Measurements from ENCODE around the gene KIAA0930. TPM values are rescaled to one million over a fixed set of nuclear protein-coding genes. Genes with fewer than 3 reads are reported as not detected.

KIAA0930 gene
- total and polyA plus RNA-seq, 2 of the 4 experiments (the other 2 are of a cell fraction) = 25.3 to 34.1 TPM

DNA sequence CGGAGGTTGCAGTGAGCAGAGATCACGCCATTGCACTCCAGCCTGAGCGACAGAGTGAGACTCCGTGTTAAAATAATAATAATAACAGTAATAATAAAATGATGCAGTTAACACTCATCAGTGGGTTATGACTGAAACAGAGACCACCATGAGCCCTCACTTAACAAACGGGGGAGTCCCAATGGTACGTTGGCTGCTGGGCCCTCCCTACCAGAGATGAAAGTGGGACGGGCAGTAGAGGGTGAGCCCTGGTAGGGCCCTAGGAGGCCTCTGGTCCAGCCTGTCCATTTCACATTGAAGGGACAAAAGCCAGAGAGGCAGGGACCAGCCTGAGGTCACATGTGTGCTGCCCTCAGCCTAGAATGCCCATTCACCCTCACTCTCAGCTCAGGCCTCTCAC, 13.7 kb upstream of the KIAA0930 start:
- H2AK9ac ChIP-seq (replicated peaks; ENCODE audit: low read depth, low read length, poor library complexity) = no peak overlapping the region
- H2BK15ac ChIP-seq (ENCODE audit: low read depth, low read length) = no peak overlapping the region
- in situ Hi-C loops (cut with MboI; ENCODE audit: low sequenced_read_pairs) = no loop called here
- H3K4me3 ChIP-seq (ENCODE audit: insufficient read depth, low read depth, low read length) = no peak overlapping the region
- TF ChIP-seq RAD21 (IDR thresholded peaks at IDR 0.05; ENCODE audit: low read length) (no peak), POLR2A (IDR thresholded peaks at IDR 0.05; ENCODE audit: low read depth, low read length) (no peak), RFX5 (IDR thresholded peaks at IDR 0.05; ENCODE audit: low read depth, low read length) (no peak), MAFK (IDR thresholded peaks at IDR 0.05; ENCODE audit: low read depth, low read length) (no peak), CEBPB (IDR thresholded peaks at IDR 0.05; ENCODE audit: low read depth, low read length) (no peak), FOS (IDR thresholded peaks at IDR 0.05; ENCODE audit: low read depth, low read length) (no peak), RCOR1 (IDR thresholded peaks at IDR 0.05; ENCODE audit: insufficient replicate concordance, low read length) (no peak), BHLHE40 (IDR thresholded peaks at IDR 0.05; ENCODE audit: low read depth, low read length) (no peak), NFE2L2 (IDR thresholded peaks at IDR 0.05; ENCODE audit: low read depth, low read length) (no peak), CHD1 (IDR thresholded peaks at IDR 0.05; ENCODE audit: low read depth, low read length) (no peak), MAZ (IDR thresholded peaks at IDR 0.05; ENCODE audit: borderline replicate concordance, low read depth, low read length) (no peak), SMC3 (IDR thresholded peaks at IDR 0.05; ENCODE audit: low read depth, low read length) (no peak)
- TF ChIP-seq, protein P1, sequence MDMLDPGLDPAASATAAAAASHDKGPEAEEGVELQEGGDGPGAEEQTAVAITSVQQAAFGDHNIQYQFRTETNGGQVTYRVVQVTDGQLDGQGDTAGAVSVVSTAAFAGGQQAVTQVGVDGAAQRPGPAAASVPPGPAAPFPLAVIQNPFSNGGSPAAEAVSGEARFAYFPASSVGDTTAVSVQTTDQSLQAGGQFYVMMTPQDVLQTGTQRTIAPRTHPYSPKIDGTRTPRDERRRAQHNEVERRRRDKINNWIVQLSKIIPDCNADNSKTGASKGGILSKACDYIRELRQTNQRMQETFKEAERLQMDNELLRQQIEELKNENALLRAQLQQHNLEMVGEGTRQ (IDR thresholded peaks at IDR 0.05; ENCODE audit: low read depth, low read length) = no peak
- TF ChIP-seq, protein P2, sequence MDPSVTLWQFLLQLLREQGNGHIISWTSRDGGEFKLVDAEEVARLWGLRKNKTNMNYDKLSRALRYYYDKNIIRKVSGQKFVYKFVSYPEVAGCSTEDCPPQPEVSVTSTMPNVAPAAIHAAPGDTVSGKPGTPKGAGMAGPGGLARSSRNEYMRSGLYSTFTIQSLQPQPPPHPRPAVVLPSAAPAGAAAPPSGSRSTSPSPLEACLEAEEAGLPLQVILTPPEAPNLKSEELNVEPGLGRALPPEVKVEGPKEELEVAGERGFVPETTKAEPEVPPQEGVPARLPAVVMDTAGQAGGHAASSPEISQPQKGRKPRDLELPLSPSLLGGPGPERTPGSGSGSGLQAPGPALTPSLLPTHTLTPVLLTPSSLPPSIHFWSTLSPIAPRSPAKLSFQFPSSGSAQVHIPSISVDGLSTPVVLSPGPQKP (IDR thresholded peaks at IDR 0.05; ENCODE audit: borderline replicate concordance, low read depth, low read length) = no peak
- TF ChIP-seq, protein P3, sequence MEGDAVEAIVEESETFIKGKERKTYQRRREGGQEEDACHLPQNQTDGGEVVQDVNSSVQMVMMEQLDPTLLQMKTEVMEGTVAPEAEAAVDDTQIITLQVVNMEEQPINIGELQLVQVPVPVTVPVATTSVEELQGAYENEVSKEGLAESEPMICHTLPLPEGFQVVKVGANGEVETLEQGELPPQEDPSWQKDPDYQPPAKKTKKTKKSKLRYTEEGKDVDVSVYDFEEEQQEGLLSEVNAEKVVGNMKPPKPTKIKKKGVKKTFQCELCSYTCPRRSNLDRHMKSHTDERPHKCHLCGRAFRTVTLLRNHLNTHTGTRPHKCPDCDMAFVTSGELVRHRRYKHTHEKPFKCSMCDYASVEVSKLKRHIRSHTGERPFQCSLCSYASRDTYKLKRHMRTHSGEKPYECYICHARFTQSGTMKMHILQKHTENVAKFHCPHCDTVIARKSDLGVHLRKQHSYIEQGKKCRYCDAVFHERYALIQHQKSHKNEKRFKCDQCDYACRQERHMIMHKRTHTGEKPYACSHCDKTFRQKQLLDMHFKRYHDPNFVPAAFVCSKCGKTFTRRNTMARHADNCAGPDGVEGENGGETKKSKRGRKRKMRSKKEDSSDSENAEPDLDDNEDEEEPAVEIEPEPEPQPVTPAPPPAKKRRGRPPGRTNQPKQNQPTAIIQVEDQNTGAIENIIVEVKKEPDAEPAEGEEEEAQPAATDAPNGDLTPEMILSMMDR (conservative IDR thresholded peaks at IDR 0.05; ENCODE audit: low read depth, low read length) = no peak
- H3K4me1 ChIP-seq (ENCODE audit: control insufficient read depth, insufficient read depth, low read length) = no peaks in the 10 kb centered on the region
- no TSS peak for BruUV-seq (replicated peaks)
- no peak overlapping the region for H3K27ac ChIP-seq (ENCODE audit: insufficient read depth, low read length)
- DNase-seq (no peak), ATAC-seq (ENCODE audit: low read depth) (no peak)
- H2BK5ac ChIP-seq (ENCODE audit: low read depth, low read length, poor library complexity, severe bottlenecking) = no peak overlapping the region
- H2AFZ ChIP-seq (replicated peaks; ENCODE audit: low read length, poor library complexity) = no peak overlapping the region
- H3K4me2 ChIP-seq (ENCODE audit: low read depth, low read length) = no peak overlapping the region
- intact Hi-C loops (cut with micrococcal nuclease) = no loop called here
- no peak overlapping the region for H3K4ac ChIP-seq (ENCODE audit: low read depth, low read length)
- peaks cover 2% of the 10 kb centered on the region; the same call in 1 of the 2 replicates for H3K27me3 ChIP-seq (ENCODE audit: control insufficient read depth, insufficient read depth, low read length)
- ChIA-PET POLR2A (ENCODE audit: unreplicated experiment) (no interaction called here), CTCF (no interaction called here)
- no peaks in the 10 kb centered on the region for H3K79me1 ChIP-seq (ENCODE audit: low read depth in 1 of 2, low read length in 2 of 2)
- no peaks in the 10 kb centered on the region for H3K36me3 ChIP-seq (ENCODE audit: control insufficient read depth, insufficient read depth, low read length)
- H4K5ac ChIP-seq (ENCODE audit: low read depth, low read length) = no peak overlapping the region
- no peak overlapping the region for H4K8ac ChIP-seq (ENCODE audit: low read depth in 2 of 2, low read length in 2 of 2)
- no peak overlapping the region for H3K56ac ChIP-seq (ENCODE audit: extremely low read depth, insufficient read depth, low read length)
- no peaks in the 10 kb centered on the region for H3K9me1 ChIP-seq (ENCODE audit: insufficient read depth, low read length)
- H2BK20ac ChIP-seq (ENCODE audit: low read depth, low read length) = no peak overlapping the region
- dilution Hi-C loops (cut with HindIII; ENCODE audit: low sequenced_read_pairs, unreplicated experiment) = no loop called here
- no peaks in the 10 kb centered on the region for H4K20me1 ChIP-seq (ENCODE audit: insufficient read depth, low read length)
- no peak overlapping the region for H3K9ac ChIP-seq (ENCODE audit: low read depth, low read length)
- no peak overlapping the region for H2AK5ac ChIP-seq (ENCODE audit: low read depth, low read length)
- no peak overlapping the region for H2BK120ac ChIP-seq (ENCODE audit: low read depth, low read length)
- peaks cover 3% of the 10 kb centered on the region; the same call in 1 of the 2 replicates for H3K9me3 ChIP-seq (ENCODE audit: control insufficient read depth, insufficient read depth, low read length)
- WGBS, 2 experiments (ENCODE audit: extremely low coverage in 2 of 2, insufficient read length in 1 of 2) = no CpG with 5 or more reads among the region's 7 CpGs
- no peak overlapping the region for H3K14ac ChIP-seq (replicated peaks; ENCODE audit: low read depth, low read length)
- H4K91ac ChIP-seq (ENCODE audit: insufficient read depth, low read depth, low read length) = no peak overlapping the region
- H3K18ac ChIP-seq (ENCODE audit: low read depth, low read length) = no peak overlapping the region
- H3K23ac ChIP-seq (ENCODE audit: low read depth, low read length) = no peak overlapping the region
